Mesothelial cell of epicardium (in vitro differentiated cells): ENCODE results near the gene ARAP1. TPM values are rescaled to one million over a fixed set of nuclear protein-coding genes. Genes with fewer than 3 reads are reported as not detected.

Experiments used
- DNase-seq, 2 experiments: peaks; one replicate each; pipeline ENCODE4 v3.0.0; 2021; ENCODE audit warnings: low spot score in 2 of 2; ENCODE audit not compliant: unreplicated experiment in 2 of 2
- H3K27ac Mint-ChIP-seq: 2 replicates; pipeline ENCODE4 v1.8.0; 2021; ENCODE audit warnings: mixed read lengths
- H3K27me3 Mint-ChIP-seq: 2 replicates; pipeline ENCODE4 v1.8.0; 2021; ENCODE audit warnings: low read depth, mixed read lengths
- H3K36me3 Mint-ChIP-seq: 2 replicates; pipeline ENCODE4 v1.8.0; 2021; ENCODE audit warnings: mixed read lengths
- H3K4me1 Mint-ChIP-seq: 2 replicates; pipeline ENCODE4 v1.8.0; 2021; ENCODE audit warnings: mixed read lengths
- H3K4me3 Mint-ChIP-seq: 2 replicates; pipeline ENCODE4 v1.8.0; 2021; ENCODE audit warnings: mild to moderate bottlenecking, moderate library complexity, mixed read lengths
- H3K9me3 Mint-ChIP-seq: 2 replicates; pipeline ENCODE4 v1.8.0; 2021; ENCODE audit warnings: mixed read lengths
- total RNA-seq: library from RNA; stranded (reverse); gene quantifications from 3 replicates; pipeline ENCODE4 v1.2.1, GENCODE V29; 2021
- TF ChIP-seq, protein P1 (sequence below): fragments of 200-600 bp; sonication (generic); IDR thresholded peaks from one replicate; pipeline ENCODE4 v1.5.0; 2021; ENCODE audit warnings: antibody characterized with exemption; ENCODE audit not compliant: unreplicated experiment

The ARAP1 gene
- total RNA-seq, 1 donor from 2014 or later, result 155 TPM

DNA sequence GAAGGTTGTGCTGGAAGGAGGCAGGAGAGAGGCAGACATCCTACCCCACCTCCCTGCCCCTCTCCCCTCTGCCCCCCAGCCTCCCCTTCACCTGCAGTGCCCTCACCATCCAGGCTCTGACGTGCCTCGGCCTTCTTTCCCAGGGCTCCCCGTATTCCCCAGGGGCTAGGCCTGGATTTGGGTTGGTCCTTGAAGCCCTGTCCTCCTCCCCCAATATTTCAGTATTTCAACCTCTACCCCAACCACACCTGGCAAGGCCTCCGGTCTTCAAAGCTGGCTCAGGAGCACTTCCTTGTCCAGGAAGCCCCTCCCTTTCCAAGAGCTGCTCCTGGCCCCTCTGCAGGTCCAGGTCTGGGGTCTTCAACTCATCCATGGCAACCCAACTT, 69.4 kb downstream of the ARAP1 start:
- H3K4me1 Mint-ChIP-seq, result peaks cover 8% of the 10 kb centered on the region
- TF ChIP-seq, protein P1, sequence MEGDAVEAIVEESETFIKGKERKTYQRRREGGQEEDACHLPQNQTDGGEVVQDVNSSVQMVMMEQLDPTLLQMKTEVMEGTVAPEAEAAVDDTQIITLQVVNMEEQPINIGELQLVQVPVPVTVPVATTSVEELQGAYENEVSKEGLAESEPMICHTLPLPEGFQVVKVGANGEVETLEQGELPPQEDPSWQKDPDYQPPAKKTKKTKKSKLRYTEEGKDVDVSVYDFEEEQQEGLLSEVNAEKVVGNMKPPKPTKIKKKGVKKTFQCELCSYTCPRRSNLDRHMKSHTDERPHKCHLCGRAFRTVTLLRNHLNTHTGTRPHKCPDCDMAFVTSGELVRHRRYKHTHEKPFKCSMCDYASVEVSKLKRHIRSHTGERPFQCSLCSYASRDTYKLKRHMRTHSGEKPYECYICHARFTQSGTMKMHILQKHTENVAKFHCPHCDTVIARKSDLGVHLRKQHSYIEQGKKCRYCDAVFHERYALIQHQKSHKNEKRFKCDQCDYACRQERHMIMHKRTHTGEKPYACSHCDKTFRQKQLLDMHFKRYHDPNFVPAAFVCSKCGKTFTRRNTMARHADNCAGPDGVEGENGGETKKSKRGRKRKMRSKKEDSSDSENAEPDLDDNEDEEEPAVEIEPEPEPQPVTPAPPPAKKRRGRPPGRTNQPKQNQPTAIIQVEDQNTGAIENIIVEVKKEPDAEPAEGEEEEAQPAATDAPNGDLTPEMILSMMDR, result no peak

GRCh38 chr11:72682238-72682857, 69.9 kb downstream of the ARAP1 start:
- Mint-ChIP-seq H3K4me3 (no peak overlapping the region), H3K9me3 (no peaks in the 10 kb centered on the region), H3K27me3 (peaks cover 34% of the 10 kb centered on the region), H3K27ac (no peak overlapping the region), H3K4me1 (peaks cover 8% of the 10 kb centered on the region), H3K36me3 (peaks cover 4% of the 10 kb centered on the region)
- DNase-seq, result no peak
- TF ChIP-seq, protein P1, result no peak

More for the DNA sequence above, 69.4 kb downstream of the ARAP1 start:
- peak overlapping the region; percentile 39 for H3K27ac Mint-ChIP-seq
- peaks cover 29% of the 10 kb centered on the region for H3K27me3 Mint-ChIP-seq
- H3K9me3 Mint-ChIP-seq, result no peaks in the 10 kb centered on the region
- H3K4me3 Mint-ChIP-seq, result no peak overlapping the region
- no peak for DNase-seq
- peaks cover 4% of the 10 kb centered on the region for H3K36me3 Mint-ChIP-seq

- peaks cover 43% of the 10 kb centered on the region for H3K27me3 Mint-ChIP-seq
- TF ChIP-seq, protein P1, result no peak
- peaks cover 6% of the 10 kb centered on the region for H3K4me1 Mint-ChIP-seq
- no peak overlapping the region for H3K27ac Mint-ChIP-seq
- DNase-seq, result no peak
- no peaks in the 10 kb centered on the region for H3K36me3 Mint-ChIP-seq
- no peak overlapping the region for H3K4me3 Mint-ChIP-seq
- H3K9me3 Mint-ChIP-seq, result no peaks in the 10 kb centered on the region
Measured at GRCh38 chr11:72681226-72682153, 70.7 kb downstream of the ARAP1 start.

- no peak overlapping the region for H3K27ac Mint-ChIP-seq
- no peak for DNase-seq
- peaks cover 51% of the 10 kb centered on the region for H3K27me3 Mint-ChIP-seq
- no peak overlapping the region for H3K4me3 Mint-ChIP-seq
- TF ChIP-seq, protein P1, result no peak
- H3K36me3 Mint-ChIP-seq, result no peaks in the 10 kb centered on the region
- H3K9me3 Mint-ChIP-seq, result no peaks in the 10 kb centered on the region
- H3K4me1 Mint-ChIP-seq, result peaks cover 6% of the 10 kb centered on the region
Measured at GRCh38 chr11:72680624-72681158, 71.5 kb downstream of the ARAP1 start.

- Mint-ChIP-seq H3K36me3 (no peaks in the 10 kb centered on the region), H3K9me3 (no peaks in the 10 kb centered on the region), H3K4me1 (peaks cover 6% of the 10 kb centered on the region), H3K4me3 (no peak overlapping the region), H3K27me3 (peaks cover 59% of the 10 kb centered on the region), H3K27ac (no peak overlapping the region)
- TF ChIP-seq, protein P1, result no peak
- DNase-seq, result no peak
Measured at GRCh38 chr11:72679869-72680268, 72.3 kb downstream of the ARAP1 start.
